Measurements from ENCODE around the gene SULF2. TPM values are rescaled to one million over a fixed set of nuclear protein-coding genes. Genes with fewer than 3 reads are reported as not detected.

The SULF2 gene
- total and polyA plus RNA-seq, 2 of the 13 experiments (the other 11 are each of a cell fraction or from before 2014, with no cell fraction given) = 7.2 to 50.9 TPM

GRCh38 chr20:47713163-47713562 is 72.1 kb downstream of the SULF2 start (continued):
- no peak; the same call in 1 of the 2 replicates for TF ChIP-seq ZHX1 (CRISPR knock-in tag; IDR thresholded peaks at IDR 0.05; ENCODE audit: low read depth)
- TF ChIP-seq ZSCAN25 (CRISPR knock-in tag; IDR thresholded peaks at IDR 0.05) = peak; percentile 37; the same call in 1 of the 2 replicates
- no peak; the same call in 1 of the 2 replicates for TF ChIP-seq KDM5B (CRISPR knock-in tag; IDR thresholded peaks at IDR 0.05; ENCODE audit: borderline replicate concordance)
- no peak for TF ChIP-seq ZNF337 (CRISPR knock-in tag; IDR thresholded peaks at IDR 0.05; ENCODE audit: borderline replicate concordance, low read depth)
- no peak for TF ChIP-seq THAP11 (CRISPR knock-in tag; IDR thresholded peaks at IDR 0.05)
- no peak for TF ChIP-seq ZNF788 (CRISPR knock-in tag; IDR thresholded peaks at IDR 0.05; ENCODE audit: borderline replicate concordance)
- peak; percentile 66; the same call in 1 of the 2 replicates for TF ChIP-seq CEBPB (IDR thresholded peaks at IDR 0.05; ENCODE audit: borderline replicate concordance, low read depth, low read length)
- no peak for TF ChIP-seq ZNF605 (CRISPR knock-in tag; IDR thresholded peaks at IDR 0.05)
- no peak for TF ChIP-seq ZNF781 (CRISPR knock-in tag; IDR thresholded peaks at IDR 0.05; ENCODE audit: borderline replicate concordance, not compliant biosample characterization)
- 0 out of 2 replicates have a peak, but pooled peaks have one; percentile 18 for TF ChIP-seq NR2F2 (IDR thresholded peaks at IDR 0.05; ENCODE audit: borderline replicate concordance, low read depth)
- TF ChIP-seq ZNF530 (CRISPR knock-in tag; IDR thresholded peaks at IDR 0.05; ENCODE audit: low read depth) = no peak
- peak; percentile 27; the same call in 1 of the 2 replicates for TF ChIP-seq HIVEP1 (CRISPR knock-in tag; IDR thresholded peaks at IDR 0.05)
- TF ChIP-seq TBX3 (IDR thresholded peaks at IDR 0.05; ENCODE audit: borderline replicate concordance) = peak; percentile 8; the same call in 1 of the 2 replicates
- no peak for TF ChIP-seq SMARCC2 (IDR thresholded peaks at IDR 0.05)
- peak; percentile 84 for TF ChIP-seq PATZ1 (CRISPR knock-in tag; IDR thresholded peaks at IDR 0.05)
- TF ChIP-seq ZNF343 (CRISPR knock-in tag; IDR thresholded peaks at IDR 0.05) = 0 out of 2 replicates have a peak, but pooled peaks have one; percentile 41
- 0 out of 2 replicates have a peak, but pooled peaks have one; percentile 16 for TF ChIP-seq ARID4A (CRISPR knock-in tag; IDR thresholded peaks at IDR 0.05; ENCODE audit: borderline replicate concordance)
- TF ChIP-seq ZBTB38 (CRISPR knock-in tag; IDR thresholded peaks at IDR 0.05) = 0 out of 2 replicates have a peak, but pooled peaks have one; percentile 1
- TF ChIP-seq NCOR1 (IDR thresholded peaks at IDR 0.05; ENCODE audit: borderline replicate concordance, low read length) = peak; percentile 48; the same call in 1 of the 2 replicates
- TF ChIP-seq KLF11 (CRISPR knock-in tag; IDR thresholded peaks at IDR 0.05) = no peak
- peak in 1 of 2 experiments; percentile 60; a peak in 1 of 4 replicates for TF ChIP-seq EP300 (IDR thresholded peaks at IDR 0.05; ENCODE audit: low read depth in 2 of 2, low read length in 2 of 2)
- no peak for TF ChIP-seq EP300 (CRISPR knock-in tag; IDR thresholded peaks at IDR 0.05; ENCODE audit: borderline replicate concordance)

Measured in HepG2 (cell line).